ENCODE results near the gene TFDP1.

- TF ChIP-seq, protein P1, sequence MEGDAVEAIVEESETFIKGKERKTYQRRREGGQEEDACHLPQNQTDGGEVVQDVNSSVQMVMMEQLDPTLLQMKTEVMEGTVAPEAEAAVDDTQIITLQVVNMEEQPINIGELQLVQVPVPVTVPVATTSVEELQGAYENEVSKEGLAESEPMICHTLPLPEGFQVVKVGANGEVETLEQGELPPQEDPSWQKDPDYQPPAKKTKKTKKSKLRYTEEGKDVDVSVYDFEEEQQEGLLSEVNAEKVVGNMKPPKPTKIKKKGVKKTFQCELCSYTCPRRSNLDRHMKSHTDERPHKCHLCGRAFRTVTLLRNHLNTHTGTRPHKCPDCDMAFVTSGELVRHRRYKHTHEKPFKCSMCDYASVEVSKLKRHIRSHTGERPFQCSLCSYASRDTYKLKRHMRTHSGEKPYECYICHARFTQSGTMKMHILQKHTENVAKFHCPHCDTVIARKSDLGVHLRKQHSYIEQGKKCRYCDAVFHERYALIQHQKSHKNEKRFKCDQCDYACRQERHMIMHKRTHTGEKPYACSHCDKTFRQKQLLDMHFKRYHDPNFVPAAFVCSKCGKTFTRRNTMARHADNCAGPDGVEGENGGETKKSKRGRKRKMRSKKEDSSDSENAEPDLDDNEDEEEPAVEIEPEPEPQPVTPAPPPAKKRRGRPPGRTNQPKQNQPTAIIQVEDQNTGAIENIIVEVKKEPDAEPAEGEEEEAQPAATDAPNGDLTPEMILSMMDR (conservative IDR thresholded peaks at IDR 0.05; ENCODE audit: low read length), result no peak
- no peak for TF ChIP-seq EZH2phosphoT487 (IDR thresholded peaks at IDR 0.05; ENCODE audit: borderline replicate concordance, low read depth, low read length)
Measured at GRCh38 chr13:113616281-113616906, 31.8 kb downstream of the TFDP1 start.
